Measurements from ENCODE around the gene IL18. TPM values are rescaled to one million over a fixed set of nuclear protein-coding genes. Genes with fewer than 3 reads are reported as not detected.
"Not testable (repeated sequence)": the region's sequence is repeated elsewhere in the genome, so short reads cannot be mapped to it uniquely, and the experiment has no call there.

IL18 gene
- total RNA-seq, 1 experiment from 2014 or later = 119 TPM

- in situ Hi-C loops (cut with HindIII; ENCODE audit: low pct_unique_long_range_greater_than_20kb, low sequenced_read_pairs) = no loop called here
- DNase-seq (ENCODE audit: low read depth) = peak; percentile 87
Measured at GRCh38 chr11:112174789-112175598, 11.1 kb upstream of the IL18 start, which contains the start of gene BCO2. Gene BCO2 (plus strand): TSS chr11:112175512. CDS start chr11:112175602, 90 bp downstream.

- in situ Hi-C loops (cut with HindIII; ENCODE audit: low pct_unique_long_range_greater_than_20kb, low sequenced_read_pairs) = no loop called here
- DNase-seq (ENCODE audit: low read depth) = peak; percentile 15
Measured at GRCh38 chr11:112173152-112173551, 9.3 kb upstream of the IL18 start.

- peak; percentile 26 for DNase-seq (ENCODE audit: low read depth)
- in situ Hi-C loops (cut with HindIII; ENCODE audit: low pct_unique_long_range_greater_than_20kb, low sequenced_read_pairs) = no loop called here
Measured at GRCh38 chr11:112172362-112172994, 8.6 kb upstream of the IL18 start.

GRCh38 chr11:112167145-112167544 is 3.3 kb upstream of the IL18 start, which contains the start of gene TEX12:
Gene TEX12 (plus strand): TSS chr11:112167372. CDS start chr11:112169269, 1,897 bp downstream.
- no peak for DNase-seq (ENCODE audit: low read depth)
- in situ Hi-C loops (cut with HindIII; ENCODE audit: low pct_unique_long_range_greater_than_20kb, low sequenced_read_pairs) = no loop called here

GRCh38 chr11:112166562-112166961 is 2.7 kb upstream of the IL18 start:
- in situ Hi-C loops (cut with HindIII; ENCODE audit: low pct_unique_long_range_greater_than_20kb, low sequenced_read_pairs) = no loop called here
- DNase-seq (ENCODE audit: low read depth) = no peak

GRCh38 chr11:112165049-112165448 is 1.2 kb upstream of the IL18 start:
- in situ Hi-C loops (cut with HindIII; ENCODE audit: low pct_unique_long_range_greater_than_20kb, low sequenced_read_pairs) = no loop called here
- no peak for DNase-seq (ENCODE audit: low read depth)

- in situ Hi-C loops (cut with HindIII; ENCODE audit: low pct_unique_long_range_greater_than_20kb, low sequenced_read_pairs) = no loop called here
- peak; percentile 45 for DNase-seq (ENCODE audit: low read depth)
Measured at GRCh38 chr11:112162761-112163546, 940 bp downstream of the IL18 start.

- DNase-seq (ENCODE audit: low read depth) = peak; percentile 35
- in situ Hi-C loops (cut with HindIII; ENCODE audit: low pct_unique_long_range_greater_than_20kb, low sequenced_read_pairs) = not testable (repeated sequence)
Measured at GRCh38 chr11:112162200-112162599, 1.7 kb downstream of the IL18 start.

GRCh38 chr11:112161012-112161411 is 2.9 kb downstream of the IL18 start:
- peak; percentile 8 for DNase-seq (ENCODE audit: low read depth)
- in situ Hi-C loops (cut with HindIII; ENCODE audit: low pct_unique_long_range_greater_than_20kb, low sequenced_read_pairs) = no loop called here

GRCh38 chr11:112160091-112160848 is 3.6 kb downstream of the IL18 start:
- peak; percentile 28 for DNase-seq (ENCODE audit: low read depth)
- in situ Hi-C loops (cut with HindIII; ENCODE audit: low pct_unique_long_range_greater_than_20kb, low sequenced_read_pairs) = no loop called here

- peak; percentile 39 for DNase-seq (ENCODE audit: low read depth)
- in situ Hi-C loops (cut with HindIII; ENCODE audit: low pct_unique_long_range_greater_than_20kb, low sequenced_read_pairs) = loop anchor here (10.0 kb wide), 1 partner anchor 55 kb away; no protein-coding TSS in a partner anchor
Measured at GRCh38 chr11:112159098-112160065, 4.5 kb downstream of the IL18 start.

GRCh38 chr11:112156956-112157766 is 6.7 kb downstream of the IL18 start:
- in situ Hi-C loops (cut with HindIII; ENCODE audit: low pct_unique_long_range_greater_than_20kb, low sequenced_read_pairs) = loop anchor here (10.0 kb wide), 1 partner anchor 52 kb away; no protein-coding TSS in a partner anchor
- peak; percentile 94 for DNase-seq (ENCODE audit: low read depth)

GRCh38 chr11:112156153-112156955 is 7.5 kb downstream of the IL18 start:
- no peak for DNase-seq (ENCODE audit: low read depth)
- in situ Hi-C loops (cut with HindIII; ENCODE audit: low pct_unique_long_range_greater_than_20kb, low sequenced_read_pairs) = loop anchor here (10.0 kb wide), 1 partner anchor 52 kb away; no protein-coding TSS in a partner anchor

- in situ Hi-C loops (cut with HindIII; ENCODE audit: low pct_unique_long_range_greater_than_20kb, low sequenced_read_pairs) = loop anchor here (10.0 kb wide), 1 partner anchor 46 kb away; no protein-coding TSS in a partner anchor
- no peak for DNase-seq (ENCODE audit: low read depth)
Measured at GRCh38 chr11:112150517-112150916, 13.4 kb downstream of the IL18 start.

GRCh38 chr11:112143597-112143996 is 20.3 kb downstream of the IL18 start:
- no peak for DNase-seq (ENCODE audit: low read depth)
- in situ Hi-C loops (cut with HindIII; ENCODE audit: low pct_unique_long_range_greater_than_20kb, low sequenced_read_pairs) = no loop called here
